Tibial nerve (tissue), 4 donors: ENCODE results near the gene PHKB. TPM values are rescaled to one million over a fixed set of nuclear protein-coding genes. Genes with fewer than 3 reads are reported as not detected.

Experiments
- DNase-seq, 2 donors: peaks; one replicate each; pipeline ENCODE4 v3.0.0-alpha.2; 2019; ENCODE audit warnings: low spot score in 2 of 2
- H3K27ac ChIP-seq, 4 donors: fragments of 200-600 bp; sonication (generic) in 3 of 4; one replicate each; pipeline ENCODE4 v1.5.1; 2017 to 2019; ENCODE audit warnings: mild to moderate bottlenecking in 1 of 4
- H3K27me3 ChIP-seq, 2 donors: fragments of 200-600 bp; sonication (generic) in 1 of 2; one replicate each; pipeline versions ENCODE4 v1.5.1 to v1.6.0; 2017 to 2019
- H3K36me3 ChIP-seq, 3 donors: fragments of 200-600 bp; sonication (generic); one replicate each; pipeline ENCODE4 v1.5.1; 2018 to 2019
- H3K4me1 ChIP-seq, 4 donors: fragments of 200-600 bp; sonication (generic) in 3 of 4; one replicate each; pipeline ENCODE4 v1.5.1; 2017 to 2019
- H3K4me3 ChIP-seq, 4 donors: fragments of 200-600 bp; sonication (generic) in 3 of 4; one replicate each; pipeline ENCODE4 v1.5.1; 2017 to 2019; ENCODE audit warnings: mild to moderate bottlenecking in 1 of 4, moderate library complexity in 1 of 4
- H3K9me3 ChIP-seq, 4 donors: fragments of 200-600 bp; sonication (generic) in 3 of 4; one replicate each; pipeline ENCODE4 v1.5.1; 2017 to 2019
- CTCF ChIP-seq, 5 experiments: fragments of 200-600 bp in 3 of 5; fragments of 450-650 bp in 2 of 5; sonication (generic) in 3 of 5; IDR thresholded peaks; one replicate each; pipeline ENCODE4 v1.5.1; 2016 to 2019; ENCODE audit warnings: antibody characterized with exemption in 5 of 5, mild to moderate bottlenecking in 3 of 5, moderate library complexity in 2 of 5
- EP300 ChIP-seq, 2 donors: sonication (generic); formaldehyde crosslinking; IDR thresholded peaks; one replicate each; pipeline ENCODE4 v1.6.1; 2017; ENCODE audit warnings: antibody characterized with exemption in 2 of 2, mild to moderate bottlenecking in 1 of 2
- POLR2A ChIP-seq, 2 donors: fragments of 450-650 bp; IDR thresholded peaks; one replicate each; pipeline ENCODE4 v1.6.1; 2017; ENCODE audit warnings: antibody characterized with exemption in 2 of 2, mild to moderate bottlenecking in 2 of 2, moderate library complexity in 2 of 2
- WGBS, 2 donors: methylation state at CpG; one replicate each; pipeline ENCODE4 v1.1.5; 2018; 5-methylcytosine and 5-hydroxymethylcytosine counted together
- total RNA-seq, 4 donors: library from RNA; depleted of rRNA; stranded (reverse); fragments of >200 nt; gene quantifications; one replicate each; pipeline ENCODE4 v1.1.0, GENCODE V29; 2016

PHKB gene
- total RNA-seq, 4 donors from 2014 or later, result 80.1 to 93.7 (median 82.4) TPM

- peaks cover 0 to 29% (median 0%) of the 10 kb centered on the region in 3 donors for H3K36me3 ChIP-seq
- WGBS, 2 donors, result 93 to 96% methylated on average over 2 of the region's 2 CpGs
- H3K27me3 ChIP-seq, result no peaks in the 10 kb centered on the region
- no peak overlapping the region for H3K27ac ChIP-seq
- DNase-seq, result no peak
- no peaks in the 10 kb centered on the region for H3K4me1 ChIP-seq
- no peak for TF ChIP-seq POLR2A (IDR thresholded peaks at IDR 0.05)
- no peak for TF ChIP-seq CTCF (IDR thresholded peaks at IDR 0.05)
- no peak for TF ChIP-seq EP300 (IDR thresholded peaks at IDR 0.05)
- no peak overlapping the region for H3K4me3 ChIP-seq
- no peaks in the 10 kb centered on the region for H3K9me3 ChIP-seq
Observed at GRCh38 chr16:47567321-47567720, 106.2 kb downstream of the PHKB start.

DNA sequence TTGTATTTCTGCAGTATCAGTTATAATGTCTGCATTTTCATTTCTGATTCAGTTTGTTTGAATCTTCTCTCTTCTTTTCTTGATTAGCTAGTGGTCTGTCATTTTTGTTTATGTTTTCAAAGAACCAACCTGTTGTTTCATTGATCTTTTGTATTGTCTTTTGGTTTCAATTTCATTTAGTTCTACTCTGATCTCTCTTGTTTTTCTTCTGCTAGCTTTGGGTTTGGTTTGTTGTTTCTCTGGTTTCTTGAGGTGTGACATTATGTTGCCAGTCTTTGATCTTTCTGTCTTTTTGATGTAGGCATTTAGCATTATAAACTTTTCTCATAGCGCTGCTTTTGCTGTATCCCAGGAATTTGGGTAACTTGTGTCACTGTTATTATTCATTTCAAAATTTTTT, 107.2 kb downstream of the PHKB start:
- Histone ChIP-seq H3K9me3 (no peaks in the 10 kb centered on the region), H3K4me3 (no peak overlapping the region), H3K36me3 (peaks cover 0 to 26% (median 0%) of the 10 kb centered on the region in 3 donors), H3K27ac (no peak overlapping the region), H3K4me1 (no peaks in the 10 kb centered on the region), H3K27me3 (no peaks in the 10 kb centered on the region)
- no peak for DNase-seq
- TF ChIP-seq EP300 (IDR thresholded peaks at IDR 0.05), result no peak
- no peak for TF ChIP-seq POLR2A (IDR thresholded peaks at IDR 0.05)
- no peak for TF ChIP-seq CTCF (IDR thresholded peaks at IDR 0.05)
- WGBS, 2 donors, result 95 to 96% methylated on average over 1 of the region's 1 CpG

GRCh38 chr16:47571049-47571448, 109.9 kb downstream of the PHKB start:
- DNase-seq, result no peak
- Histone ChIP-seq H3K27me3 (no peaks in the 10 kb centered on the region), H3K36me3 (peaks cover 0 to 28% (median 0%) of the 10 kb centered on the region in 3 donors), H3K4me3 (no peak overlapping the region), H3K9me3 (no peaks in the 10 kb centered on the region), H3K4me1 (no peaks in the 10 kb centered on the region), H3K27ac (no peak overlapping the region)
- TF ChIP-seq EP300 (IDR thresholded peaks at IDR 0.05) (no peak), POLR2A (IDR thresholded peaks at IDR 0.05) (no peak), CTCF (IDR thresholded peaks at IDR 0.05) (no peak)

DNA sequence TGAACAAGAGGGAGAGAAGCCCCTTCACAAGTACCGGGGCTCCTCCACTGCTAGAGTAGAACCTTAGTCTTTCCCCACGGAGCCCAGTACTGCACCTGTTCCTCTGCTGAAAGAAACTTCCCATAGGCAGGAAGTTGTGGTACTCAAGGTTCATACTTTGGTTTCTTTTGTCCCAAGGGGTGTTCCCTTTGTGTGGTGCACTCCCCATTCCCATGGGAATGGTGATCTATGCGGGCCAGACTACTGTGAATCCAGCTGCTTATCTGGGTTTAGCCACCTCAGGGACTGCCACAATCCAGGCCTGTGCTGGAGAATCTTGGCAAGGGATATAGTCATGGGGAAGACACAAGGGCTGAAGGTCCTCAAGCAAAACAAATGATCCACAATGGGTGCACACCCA, 110.6 kb downstream of the PHKB start:
- Histone ChIP-seq H3K9me3 (no peaks in the 10 kb centered on the region), H3K4me3 (no peak overlapping the region), H3K4me1 (no peaks in the 10 kb centered on the region), H3K27ac (no peak overlapping the region), H3K36me3 (peaks cover 0 to 21% (median 0%) of the 10 kb centered on the region in 3 donors), H3K27me3 (no peaks in the 10 kb centered on the region)
- WGBS, 2 donors, result 85 to 87% methylated on average over 3 of the region's 3 CpGs
- TF ChIP-seq EP300 (IDR thresholded peaks at IDR 0.05) (no peak), CTCF (IDR thresholded peaks at IDR 0.05) (no peak)
- DNase-seq, result no peak

DNA sequence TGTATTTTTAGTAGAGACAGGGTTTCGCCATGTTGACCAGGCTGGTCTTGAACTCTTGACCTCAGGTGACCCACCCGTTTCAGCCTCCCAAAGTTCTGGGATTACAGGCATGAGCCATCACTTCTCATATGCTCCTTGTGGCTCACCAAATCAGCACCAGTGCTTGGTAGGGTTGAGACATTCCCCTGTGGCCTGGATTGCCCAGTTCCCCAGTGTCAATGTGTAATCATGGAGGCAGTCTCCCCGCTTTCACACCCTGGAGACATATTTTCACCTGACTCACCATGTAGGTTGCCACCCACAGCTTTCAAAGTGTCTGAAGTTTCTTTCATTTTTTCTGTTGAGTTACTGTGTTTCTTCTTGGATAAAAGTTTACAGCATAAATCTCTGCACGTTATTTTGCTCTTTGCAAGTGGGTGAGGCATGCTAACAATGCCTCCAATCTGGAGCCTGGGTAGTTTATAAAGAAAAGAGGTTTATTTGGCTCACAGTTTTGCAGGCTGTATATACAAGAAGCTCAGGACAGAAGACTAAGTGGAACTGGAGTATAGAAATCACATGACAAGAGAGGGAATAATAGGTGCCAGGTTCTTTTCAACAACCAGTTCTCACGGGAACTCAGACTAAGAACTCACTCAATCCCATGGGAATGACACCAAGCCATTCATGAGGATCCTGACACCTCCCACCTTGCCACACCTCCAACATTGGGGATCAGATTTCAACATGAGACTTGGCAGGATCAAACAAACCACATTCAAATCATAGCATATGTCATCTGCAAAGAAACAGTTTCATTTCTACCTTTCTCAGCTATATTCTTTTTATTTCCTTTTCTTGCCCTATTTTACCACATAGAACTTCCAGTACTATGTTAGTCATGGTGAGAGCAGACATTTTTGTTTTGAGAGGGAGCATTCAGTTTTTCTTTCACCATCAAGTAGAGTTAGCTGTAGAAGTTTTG, 113.2 kb downstream of the PHKB start:
- 81 to 84% methylated on average over 5 of the region's 5 CpGs for WGBS, 2 donors
- Histone ChIP-seq H3K9me3 (no peaks in the 10 kb centered on the region), H3K4me1 (no peaks in the 10 kb centered on the region), H3K36me3 (peaks cover 0 to 21% (median 0%) of the 10 kb centered on the region in 3 donors), H3K4me3 (no peak overlapping the region), H3K27me3 (no peaks in the 10 kb centered on the region), H3K27ac (no peak overlapping the region)
- TF ChIP-seq CTCF (IDR thresholded peaks at IDR 0.05) (no peak), EP300 (IDR thresholded peaks at IDR 0.05) (no peak), POLR2A (IDR thresholded peaks at IDR 0.05) (no peak)
- DNase-seq, result no peak
